K562 (cell line): ENCODE data around the gene FBXL12. TPM values are rescaled to one million over a fixed set of nuclear protein-coding genes. Genes with fewer than 3 reads are reported as not detected.

Experiments used
- CBX1 ChIP-seq: sonication (generic); IDR thresholded peaks from 2 replicates; pipeline ENCODE4 v1.6.1; 2016; ENCODE audit warnings: antibody characterized with exemption, low read depth, mild to moderate bottlenecking
- CTCF ChIP-seq, 3 experiments: IDR thresholded peaks in 2 of 3; conservative IDR thresholded peaks in 1 of 3; 2 replicates each; pipeline ENCODE4 v1.5.1; 2011 to 2012; ENCODE audit warnings: low read length in 3 of 3, mild to moderate bottlenecking in 3 of 3, control low read depth in 2 of 3, improper control_type of control experiment in 1 of 3, inconsistent platforms in 1 of 3, low read depth in 1 of 3, mixed read lengths in 1 of 3, moderate library complexity in 1 of 3; ENCODE audit not compliant: insufficient read depth in 2 of 3
- ETV1 ChIP-seq: fragments of 450-650 bp; conservative IDR thresholded peaks from 2 replicates; pipeline ENCODE4 v1.6.1; 2016; ENCODE audit warnings: missing genetic modification characterization, control low read depth, low read depth, missing compliant biosample characterization
- FOXK1 ChIP-seq: sonication (generic); formaldehyde crosslinking; IDR thresholded peaks from 2 replicates; pipeline ENCODE4 v1.8.0; 2022; ENCODE audit warnings: missing genetic modification reagents, mild to moderate bottlenecking, borderline replicate concordance
- MEF2D ChIP-seq: conservative IDR thresholded peaks from 2 replicates; pipeline ENCODE4 v1.6.1; 2016; ENCODE audit warnings: low read depth, missing genetic modification characterization, missing compliant biosample characterization
- NCOA1 ChIP-seq: fragments of 450-650 bp; IDR thresholded peaks from 2 replicates; pipeline ENCODE4 v1.6.1; 2016; ENCODE audit warnings: low read depth
- NEUROD1 ChIP-seq: fragments of 150-350 bp; IDR thresholded peaks from 2 replicates; pipeline ENCODE4 v1.6.1; 2014; ENCODE audit warnings: borderline replicate concordance, low read length, low read depth; ENCODE audit not compliant: partially characterized antibody
- NFE2L1 ChIP-seq: fragments of 450-650 bp; IDR thresholded peaks from 2 replicates; pipeline ENCODE4 v1.6.1; 2016; ENCODE audit warnings: missing genetic modification characterization, low read depth, mild to moderate bottlenecking, missing compliant biosample characterization, moderate library complexity, borderline replicate concordance
- RB1 ChIP-seq: fragments of 450-650 bp; IDR thresholded peaks from 2 replicates; pipeline ENCODE4 v1.6.1; 2017; ENCODE audit warnings: low read depth, mild to moderate bottlenecking
- SRSF3 ChIP-seq: fragments of 200-400 bp; formaldehyde crosslinking; IDR thresholded peaks from 2 replicates; pipeline ENCODE4 v1.6.1; 2016; ENCODE audit warnings: mild to moderate bottlenecking, low read length, moderate library complexity; ENCODE audit not compliant: insufficient read depth
- TGIF2 ChIP-seq: sonication (generic); formaldehyde crosslinking; IDR thresholded peaks from 2 replicates; pipeline ENCODE4 v1.8.1; 2022; ENCODE audit warnings: mild to moderate bottlenecking, missing genetic modification reagents, moderate library complexity
- XRCC4 ChIP-seq: IDR thresholded peaks from one replicate; pipeline ENCODE4 v1.6.1; 2011; ENCODE audit not compliant: insufficient read depth, insufficient read length; ENCODE audit errors: extremely low read depth
- YY1 ChIP-seq, 3 experiments: IDR thresholded peaks; 2 replicates each; pipeline ENCODE4 v1.6.1; 2011; ENCODE audit warnings: low read length in 2 of 3, mild to moderate bottlenecking in 2 of 3, moderate library complexity in 2 of 3, borderline replicate concordance in 1 of 3, control low read depth in 1 of 3, low read depth in 1 of 3; ENCODE audit not compliant: insufficient read depth in 3 of 3, insufficient replicate concordance in 2 of 3, control insufficient read depth in 1 of 3, insufficient read length in 1 of 3; ENCODE audit errors: extremely low read depth in 1 of 3
- ZBTB12 ChIP-seq: fragments of 250-450 bp; sonication (Bioruptor Pico); IDR thresholded peaks from 2 replicates; pipeline ENCODE4 v1.4.0; 2020
- ZBTB49 ChIP-seq: sonication (generic); formaldehyde crosslinking; IDR thresholded peaks from 2 replicates; pipeline ENCODE4 v1.8.0; 2022; ENCODE audit warnings: missing genetic modification reagents, mild to moderate bottlenecking, borderline replicate concordance
- ZBTB7A ChIP-seq: IDR thresholded peaks from 2 replicates; pipeline ENCODE4 v1.6.1; 2011; ENCODE audit warnings: low read depth, mild to moderate bottlenecking, low read length, moderate library complexity, borderline replicate concordance; ENCODE audit not compliant: control insufficient read depth
- ZNF408 ChIP-seq: fragments of 250-450 bp; sonication (Bioruptor Pico); IDR thresholded peaks from 2 replicates; pipeline ENCODE4 v1.4.0; 2020; ENCODE audit warnings: low read depth, mild to moderate bottlenecking, moderate library complexity
- polyA plus RNA-seq, 8 experiments: library from polyadenylated mRNA; depleted of rRNA in 4 of 8; stranded (reverse) in 5 of 8; unstranded in 3 of 8; fragments of >200 nt; fragmentation: Nextera tagmentation in 2 of 8; fragmentation: Illumina TruSeq in 1 of 8; extraction: Ambion mirVana in 2 of 8; extraction: Trizol in 1 of 8; gene quantifications; 2 replicates each; pipeline versions ENCODE4 v1.2.1 to v1.2.3, GENCODE V29; 2011 to 2014; ENCODE audit warnings: inconsistent platforms in 1 of 8, missing spikeins in 1 of 8
- total RNA-seq, 7 experiments: library from RNA; depleted of rRNA in 6 of 7; stranded (reverse); fragments of >200 nt in 6 of 7; fragmentation: Illumina TruSeq in 2 of 7; extraction: Trizol in 2 of 7; gene quantifications; 2 replicates each; pipeline versions ENCODE4 v1.2.1 to v1.2.3, GENCODE V29; 2011 to 2021; ENCODE audit warnings: low replicate concordance in 1 of 7

The FBXL12 gene
- total and polyA plus RNA-seq, 9 of the 15 experiments (the other 6 are each of a cell fraction or from before 2014, with no cell fraction given), result 2.7 to 40.5 (median 26.5) TPM

GRCh38 chr19:9834726-9835506, 16.0 kb upstream of the FBXL12 start, which contains the start of gene PIN1 (continued):
- TF ChIP-seq ZNF408, result no peak
- TF ChIP-seq ETV1 (tag), result no peak
- TF ChIP-seq TGIF2, result no peak
- TF ChIP-seq MEF2D, result no peak
- peak; percentile 80 for TF ChIP-seq RB1
- no peak for TF ChIP-seq XRCC4
- no peak for TF ChIP-seq CBX1
- no peak for TF ChIP-seq NFE2L1 (tag)
- peak; percentile 71 to 96 (median 93) for TF ChIP-seq YY1 (IDR thresholded peaks at IDR 0.05; ENCODE audit: borderline replicate concordance in 1 of 3, control insufficient read depth in 1 of 3, extremely low read depth in 1 of 3, insufficient read depth in 3 of 3, insufficient read length in 1 of 3, insufficient replicate concordance in 2 of 3, low read depth in 1 of 3, low read length in 2 of 3)
- TF ChIP-seq ZBTB49 (CRISPR knock-in tag), result no peak
- peak; percentile 96 for TF ChIP-seq NEUROD1
- no peak for TF ChIP-seq NCOA1
- no peak for TF ChIP-seq SRSF3
- TF ChIP-seq ZBTB12 (CRISPR knock-in tag), result peak; percentile 56; the same call in 1 of the 2 replicates
- TF ChIP-seq CTCF (IDR thresholded peaks at IDR 0.05 in 2 of 3, conservative IDR thresholded peaks at IDR 0.05 in 1 of 3; ENCODE audit: insufficient read depth in 2 of 3, low read depth in 1 of 3, low read length in 3 of 3), result peak; percentile 63 to 71 (median 65); a peak in 5 of 6 replicates
- TF ChIP-seq FOXK1, result no peak
- peak; percentile 52; the same call in 1 of the 2 replicates for TF ChIP-seq ZBTB7A
